GDM1 (cell line): ENCODE results near the gene LDB3.

ENCODE experiments used
- DNase-seq: peaks from one replicate; lab custom pipeline; 2025; lab: John Stamatoyannopoulos, UW

The LDB3 gene

GRCh38 chr10:86763404-86763803 lies 95.1 kb downstream of the LDB3 start:
- DNase-seq, result no peak

GRCh38 chr10:86765548-86765947 lies 97.2 kb downstream of the LDB3 start:
- no peak for DNase-seq

GRCh38 chr10:86768412-86769062 lies 100.2 kb downstream of the LDB3 start:
- no peak for DNase-seq

GRCh38 chr10:86769991-86770390 lies 101.7 kb downstream of the LDB3 start:
- no peak for DNase-seq

GRCh38 chr10:86770412-86770960 lies 102.2 kb downstream of the LDB3 start:
- DNase-seq, result no peak

- no peak for DNase-seq
These were observed 105.2 kb downstream of the LDB3 start for GRCh38 chr10:86773498-86773897.

GRCh38 chr10:86775056-86775869 lies 107.0 kb downstream of the LDB3 start:
- no peak for DNase-seq

- no peak for DNase-seq
These were observed 107.5 kb downstream of the LDB3 start for GRCh38 chr10:86775870-86776180.

- DNase-seq, result no peak
These were observed 111.1 kb downstream of the LDB3 start for GRCh38 chr10:86779220-86780017.

GRCh38 chr10:86782701-86783418 lies 114.5 kb downstream of the LDB3 start:
- DNase-seq, result no peak

GRCh38 chr10:86785037-86785436 lies 116.7 kb downstream of the LDB3 start:
- no peak for DNase-seq
